B cell (primary cell): ENCODE data around the gene PPP1R15A.

Experiments used
- EZH2 ChIP-seq: IDR thresholded peaks from 2 replicates; pipeline ENCODE4 v1.6.1; 2012; ENCODE audit warnings: borderline replicate concordance, low read depth, mild to moderate bottlenecking, moderate library complexity, low read length; ENCODE audit not compliant: insufficient read depth, poor library complexity, severe bottlenecking
- TF ChIP-seq, protein P1 (sequence below): fragments of 200-600 bp; IDR thresholded peaks from one replicate; pipeline ENCODE4 v1.8.0; 2022; ENCODE audit warnings: antibody characterized with exemption, mild to moderate bottlenecking

DNA sequence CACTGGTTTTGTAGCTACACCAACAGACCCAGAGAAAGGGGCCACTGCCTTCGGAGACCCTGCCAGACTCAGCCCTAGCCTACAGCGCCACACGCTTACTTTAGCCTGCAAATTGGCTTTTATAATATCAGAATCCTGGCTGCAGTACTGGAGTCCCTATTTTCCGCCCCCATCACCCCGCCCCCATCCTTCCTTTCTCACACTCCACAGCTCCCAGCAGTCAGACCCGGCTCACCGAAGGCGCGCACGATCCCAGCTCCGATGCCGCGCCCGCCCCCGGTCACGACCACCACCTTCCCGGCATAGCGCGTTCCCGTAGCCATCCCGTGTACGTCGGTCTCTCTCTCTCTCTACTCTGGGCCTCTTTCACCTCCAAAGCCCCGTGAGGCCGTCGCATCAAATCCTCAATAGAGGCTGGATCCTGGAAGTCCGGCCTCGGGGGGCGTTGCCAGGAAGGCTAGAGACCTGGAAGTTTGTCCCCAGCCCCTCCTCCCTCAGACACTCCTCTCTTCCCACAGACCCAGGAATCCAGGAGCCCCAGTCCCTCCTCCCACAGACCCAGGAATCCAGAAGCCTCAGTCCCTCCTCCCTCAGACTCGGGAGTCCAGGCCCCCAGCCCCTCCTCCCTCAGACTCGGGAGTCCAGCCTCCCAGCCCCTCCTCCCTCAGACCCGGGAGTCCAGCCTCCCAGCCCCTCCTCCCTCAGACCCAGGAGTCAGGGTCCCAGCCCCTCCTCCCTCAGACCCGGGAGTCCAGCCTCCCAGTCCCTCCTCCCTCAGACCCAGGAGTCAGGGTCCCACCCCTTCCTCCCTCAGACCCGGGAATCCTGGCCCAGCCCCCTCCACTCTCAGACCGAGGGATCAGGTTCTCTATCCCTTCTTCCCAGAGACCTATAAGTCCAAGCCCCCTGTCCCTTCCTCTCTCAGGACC, 35.9 kb upstream of the PPP1R15A start, which contains the start of gene HSD17B14:
- TF ChIP-seq, protein P1, sequence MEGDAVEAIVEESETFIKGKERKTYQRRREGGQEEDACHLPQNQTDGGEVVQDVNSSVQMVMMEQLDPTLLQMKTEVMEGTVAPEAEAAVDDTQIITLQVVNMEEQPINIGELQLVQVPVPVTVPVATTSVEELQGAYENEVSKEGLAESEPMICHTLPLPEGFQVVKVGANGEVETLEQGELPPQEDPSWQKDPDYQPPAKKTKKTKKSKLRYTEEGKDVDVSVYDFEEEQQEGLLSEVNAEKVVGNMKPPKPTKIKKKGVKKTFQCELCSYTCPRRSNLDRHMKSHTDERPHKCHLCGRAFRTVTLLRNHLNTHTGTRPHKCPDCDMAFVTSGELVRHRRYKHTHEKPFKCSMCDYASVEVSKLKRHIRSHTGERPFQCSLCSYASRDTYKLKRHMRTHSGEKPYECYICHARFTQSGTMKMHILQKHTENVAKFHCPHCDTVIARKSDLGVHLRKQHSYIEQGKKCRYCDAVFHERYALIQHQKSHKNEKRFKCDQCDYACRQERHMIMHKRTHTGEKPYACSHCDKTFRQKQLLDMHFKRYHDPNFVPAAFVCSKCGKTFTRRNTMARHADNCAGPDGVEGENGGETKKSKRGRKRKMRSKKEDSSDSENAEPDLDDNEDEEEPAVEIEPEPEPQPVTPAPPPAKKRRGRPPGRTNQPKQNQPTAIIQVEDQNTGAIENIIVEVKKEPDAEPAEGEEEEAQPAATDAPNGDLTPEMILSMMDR: no peak
- no peak for TF ChIP-seq EZH2
